Measurements from ENCODE around the gene NDNF. TPM values are rescaled to one million over a fixed set of nuclear protein-coding genes. Genes with fewer than 3 reads are reported as not detected.

Gene NDNF
- total and polyA plus RNA-seq, 2 donors (not counting 1 experiment from before 2014, with no cell fraction given): not detected

GRCh38 chr4:121049072-121049599, 23.2 kb downstream of the NDNF start:
- H3K36me3 ChIP-seq (replicated peaks in 1 of 2; ENCODE audit: control extremely low read depth in 1 of 2, control insufficient read depth in 1 of 2, extremely low read depth in 1 of 2, insufficient read depth in 2 of 2, low read length in 1 of 2): no peaks in the 10 kb centered on the region
- ATAC-seq (ENCODE audit: low read depth): no peak
- Mint-ChIP-seq H3K27me3 (peaks cover 13% of the 10 kb centered on the region), H3K27ac (no peak overlapping the region), H3K9me3 (ENCODE audit: insufficient read depth) (no peaks in the 10 kb centered on the region), H3K4me3 (no peak overlapping the region), H3K4me1 (no peaks in the 10 kb centered on the region)
- H3K27me3 ChIP-seq (replicated peaks in 1 of 4; ENCODE audit: control extremely low read depth in 1 of 4, control insufficient read depth in 3 of 4, insufficient read depth in 4 of 4, low read length in 3 of 4): no peaks in the 10 kb centered on the region
- no peak overlapping the region for H3K4me2 ChIP-seq (replicated peaks; ENCODE audit: low read depth, low read length, poor library complexity, severe bottlenecking)
- intact Hi-C loops (cut with micrococcal nuclease): no loop called here
- POLR2A ChIA-PET: no interaction called here
- no peaks in the 10 kb centered on the region for H4K20me1 ChIP-seq (ENCODE audit: control insufficient read depth, insufficient read depth, low read length, poor library complexity, severe bottlenecking)
- no peak overlapping the region for H3K4me3 ChIP-seq (ENCODE audit: control extremely low read depth in 1 of 5, extremely low read depth in 1 of 5, insufficient read depth in 1 of 5, low read depth in 2 of 5, low read length in 4 of 5)
- H3K9ac ChIP-seq (ENCODE audit: low read length): no peak overlapping the region
- WGBS (ENCODE audit: insufficient coverage): 80% methylated on average over 1 of the region's 3 CpGs
- CTCF ChIA-PET: interaction anchor here (0.9 kb wide), 1 partner anchor 25 kb away, joined by 3 read pairs; no protein-coding TSS in a partner anchor
- H3K79me2 ChIP-seq (ENCODE audit: control insufficient read depth, insufficient read depth, low read length): no peaks in the 10 kb centered on the region
- no peaks in the 10 kb centered on the region for H3K4me1 ChIP-seq (ENCODE audit: control insufficient read depth in 2 of 2, insufficient read depth in 2 of 2, low read length in 2 of 2)
- H2AFZ ChIP-seq (ENCODE audit: insufficient read depth, low read depth, low read length, poor library complexity, severe bottlenecking): no peak overlapping the region
- H3K27ac ChIP-seq (ENCODE audit: low read length in 2 of 2): no peak overlapping the region
- H3K9me3 ChIP-seq (ENCODE audit: control extremely low read depth in 1 of 3, control insufficient read depth in 2 of 3, insufficient read depth in 1 of 3, low read length in 2 of 3): no peaks in the 10 kb centered on the region
- TF ChIP-seq EZH2 (IDR thresholded peaks at IDR 0.05; ENCODE audit: borderline replicate concordance, insufficient read depth, low read depth, low read length, poor library complexity, severe bottlenecking) (no peak), CTCF (IDR thresholded peaks at IDR 0.05) (no peak)
- DNase-seq: no peak

- H3K9me3 Mint-ChIP-seq (ENCODE audit: insufficient read depth): no peaks in the 10 kb centered on the region
- Histone ChIP-seq H4K20me1 (ENCODE audit: control insufficient read depth, insufficient read depth, low read length, poor library complexity, severe bottlenecking) (no peaks in the 10 kb centered on the region), H3K9ac (ENCODE audit: low read length) (no peak overlapping the region), H3K79me2 (ENCODE audit: control insufficient read depth, insufficient read depth, low read length) (no peaks in the 10 kb centered on the region), H3K4me2 (replicated peaks; ENCODE audit: low read depth, low read length, poor library complexity, severe bottlenecking) (no peak overlapping the region), H3K27me3 (replicated peaks in 1 of 4; ENCODE audit: control extremely low read depth in 1 of 4, control insufficient read depth in 3 of 4, insufficient read depth in 4 of 4, low read length in 3 of 4) (no peaks in the 10 kb centered on the region), H3K4me3 (ENCODE audit: control extremely low read depth in 1 of 5, extremely low read depth in 1 of 5, insufficient read depth in 1 of 5, low read depth in 2 of 5, low read length in 4 of 5) (no peak overlapping the region), H2AFZ (ENCODE audit: insufficient read depth, low read depth, low read length, poor library complexity, severe bottlenecking) (no peak overlapping the region), H3K4me1 (ENCODE audit: control insufficient read depth in 2 of 2, insufficient read depth in 2 of 2, low read length in 2 of 2) (no peaks in the 10 kb centered on the region), H3K36me3 (replicated peaks in 1 of 2; ENCODE audit: control extremely low read depth in 1 of 2, control insufficient read depth in 1 of 2, extremely low read depth in 1 of 2, insufficient read depth in 2 of 2, low read length in 1 of 2) (no peaks in the 10 kb centered on the region), H3K9me3 (ENCODE audit: control extremely low read depth in 1 of 3, control insufficient read depth in 2 of 3, insufficient read depth in 1 of 3, low read length in 2 of 3) (no peaks in the 10 kb centered on the region), H3K27ac (ENCODE audit: low read length in 2 of 2) (no peak overlapping the region)
- peaks cover 16% of the 10 kb centered on the region for H3K27me3 Mint-ChIP-seq
- DNase-seq (no peak), ATAC-seq (ENCODE audit: low read depth) (no peak)
- ChIA-PET POLR2A (no interaction called here), CTCF (no interaction called here)
- no peak overlapping the region for H3K27ac Mint-ChIP-seq
- WGBS (ENCODE audit: insufficient coverage): 84% methylated on average over 4 of the region's 6 CpGs
- TF ChIP-seq EZH2 (IDR thresholded peaks at IDR 0.05; ENCODE audit: borderline replicate concordance, insufficient read depth, low read depth, low read length, poor library complexity, severe bottlenecking): no peak
- no peak overlapping the region for H3K4me3 Mint-ChIP-seq
- intact Hi-C loops (cut with micrococcal nuclease): no loop called here
- H3K4me1 Mint-ChIP-seq: no peaks in the 10 kb centered on the region
These were observed 24.2 kb downstream of the NDNF start for GRCh38 chr4:121048165-121048564.
